ENCODE measurements around the gene MB. TPM values are rescaled to one million over a fixed set of nuclear protein-coding genes. Genes with fewer than 3 reads are reported as not detected.

MB gene
- total RNA-seq, 1 experiment from 2014 or later: 17.3 TPM

DNA sequence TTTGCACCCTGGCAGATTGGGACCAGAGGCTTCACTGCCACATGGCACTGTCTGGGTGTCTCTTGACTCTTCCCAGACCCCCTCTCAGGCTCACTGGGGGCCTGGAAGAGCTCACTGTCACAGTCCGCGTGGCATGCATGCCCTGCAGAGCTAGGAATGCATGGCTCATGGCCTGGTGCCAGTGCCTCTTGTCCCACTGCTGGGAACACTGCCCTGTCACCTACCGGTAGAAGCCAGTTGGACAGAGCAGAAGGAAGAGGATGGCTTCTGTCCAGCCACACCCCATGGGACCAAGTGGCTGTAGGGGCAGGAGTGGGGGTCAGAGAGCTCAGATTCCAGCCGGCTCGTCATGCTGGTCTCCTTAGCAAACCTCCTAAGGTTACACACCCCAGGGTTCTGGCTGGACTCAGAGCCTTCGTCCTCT lies 29.7 kb downstream of the MB start:
- in situ Hi-C loops (cut with HindIII; ENCODE audit: low pct_unique_long_range_greater_than_20kb, low sequenced_read_pairs): no loop called here
- no peaks in the 10 kb centered on the region for H3K36me3 ChIP-seq (ENCODE audit: control insufficient read depth, insufficient read depth, low read length)
- CTCF ChIA-PET: interaction anchor here (0.6 to 1.2 kb wide), 2 partner anchors 236 to 308 kb away, joined by 3 to 4 read pairs; no protein-coding TSS in a partner anchor
- no TSS peak for BruUV-seq (replicated peaks)
- TF ChIP-seq, protein P1, sequence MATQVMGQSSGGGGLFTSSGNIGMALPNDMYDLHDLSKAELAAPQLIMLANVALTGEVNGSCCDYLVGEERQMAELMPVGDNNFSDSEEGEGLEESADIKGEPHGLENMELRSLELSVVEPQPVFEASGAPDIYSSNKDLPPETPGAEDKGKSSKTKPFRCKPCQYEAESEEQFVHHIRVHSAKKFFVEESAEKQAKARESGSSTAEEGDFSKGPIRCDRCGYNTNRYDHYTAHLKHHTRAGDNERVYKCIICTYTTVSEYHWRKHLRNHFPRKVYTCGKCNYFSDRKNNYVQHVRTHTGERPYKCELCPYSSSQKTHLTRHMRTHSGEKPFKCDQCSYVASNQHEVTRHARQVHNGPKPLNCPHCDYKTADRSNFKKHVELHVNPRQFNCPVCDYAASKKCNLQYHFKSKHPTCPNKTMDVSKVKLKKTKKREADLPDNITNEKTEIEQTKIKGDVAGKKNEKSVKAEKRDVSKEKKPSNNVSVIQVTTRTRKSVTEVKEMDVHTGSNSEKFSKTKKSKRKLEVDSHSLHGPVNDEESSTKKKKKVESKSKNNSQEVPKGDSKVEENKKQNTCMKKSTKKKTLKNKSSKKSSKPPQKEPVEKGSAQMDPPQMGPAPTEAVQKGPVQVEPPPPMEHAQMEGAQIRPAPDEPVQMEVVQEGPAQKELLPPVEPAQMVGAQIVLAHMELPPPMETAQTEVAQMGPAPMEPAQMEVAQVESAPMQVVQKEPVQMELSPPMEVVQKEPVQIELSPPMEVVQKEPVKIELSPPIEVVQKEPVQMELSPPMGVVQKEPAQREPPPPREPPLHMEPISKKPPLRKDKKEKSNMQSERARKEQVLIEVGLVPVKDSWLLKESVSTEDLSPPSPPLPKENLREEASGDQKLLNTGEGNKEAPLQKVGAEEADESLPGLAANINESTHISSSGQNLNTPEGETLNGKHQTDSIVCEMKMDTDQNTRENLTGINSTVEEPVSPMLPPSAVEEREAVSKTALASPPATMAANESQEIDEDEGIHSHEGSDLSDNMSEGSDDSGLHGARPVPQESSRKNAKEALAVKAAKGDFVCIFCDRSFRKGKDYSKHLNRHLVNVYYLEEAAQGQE (IDR thresholded peaks at IDR 0.05; ENCODE audit: insufficient read depth in 1 of 2, low read depth in 2 of 2, low read length in 1 of 2): no peak
- TF ChIP-seq POLR2AphosphoS5 (IDR thresholded peaks at IDR 0.05; ENCODE audit: low read depth, low read length) (no peak), SIN3A (IDR thresholded peaks at IDR 0.05; ENCODE audit: borderline replicate concordance, insufficient read depth, low read depth, low read length) (no peak), TCF7L2 (IDR thresholded peaks at IDR 0.05; ENCODE audit: low read depth, low read length) (no peak)
- TF ChIP-seq, protein P2, sequence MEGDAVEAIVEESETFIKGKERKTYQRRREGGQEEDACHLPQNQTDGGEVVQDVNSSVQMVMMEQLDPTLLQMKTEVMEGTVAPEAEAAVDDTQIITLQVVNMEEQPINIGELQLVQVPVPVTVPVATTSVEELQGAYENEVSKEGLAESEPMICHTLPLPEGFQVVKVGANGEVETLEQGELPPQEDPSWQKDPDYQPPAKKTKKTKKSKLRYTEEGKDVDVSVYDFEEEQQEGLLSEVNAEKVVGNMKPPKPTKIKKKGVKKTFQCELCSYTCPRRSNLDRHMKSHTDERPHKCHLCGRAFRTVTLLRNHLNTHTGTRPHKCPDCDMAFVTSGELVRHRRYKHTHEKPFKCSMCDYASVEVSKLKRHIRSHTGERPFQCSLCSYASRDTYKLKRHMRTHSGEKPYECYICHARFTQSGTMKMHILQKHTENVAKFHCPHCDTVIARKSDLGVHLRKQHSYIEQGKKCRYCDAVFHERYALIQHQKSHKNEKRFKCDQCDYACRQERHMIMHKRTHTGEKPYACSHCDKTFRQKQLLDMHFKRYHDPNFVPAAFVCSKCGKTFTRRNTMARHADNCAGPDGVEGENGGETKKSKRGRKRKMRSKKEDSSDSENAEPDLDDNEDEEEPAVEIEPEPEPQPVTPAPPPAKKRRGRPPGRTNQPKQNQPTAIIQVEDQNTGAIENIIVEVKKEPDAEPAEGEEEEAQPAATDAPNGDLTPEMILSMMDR (IDR thresholded peaks at IDR 0.05): no peak
- no peaks in the 10 kb centered on the region for H3K27me3 ChIP-seq (ENCODE audit: control insufficient read depth, insufficient read depth, low read length)
- DNase-seq (ENCODE audit: low read depth, low spot score): no peak
- H3K4me1 ChIP-seq (ENCODE audit: control insufficient read depth, insufficient read depth, low read length): peaks cover 74% of the 10 kb centered on the region
- peak overlapping the region; percentile 99 for H3K27ac ChIP-seq (ENCODE audit: low read length)
- POLR2A ChIA-PET: interaction anchor here (0.6 kb wide), 1 partner anchor 190 kb away, joined by 3 read pairs; no protein-coding TSS in a partner anchor
- H3K4me3 ChIP-seq (ENCODE audit: low read depth in 2 of 2, low read length in 2 of 2): no peak overlapping the region
- ATAC-seq: 0 out of 2 replicates have a peak, but pooled peaks have one; percentile 2
- H3K9me3 ChIP-seq (ENCODE audit: control insufficient read depth, insufficient read depth, low read depth, low read length): no peaks in the 10 kb centered on the region
- intact Hi-C loops (cut with micrococcal nuclease; ENCODE audit: unreplicated experiment): loop anchor here (5.0 to 10.0 kb wide), 2 partner anchors 40 to 233 kb away; no protein-coding TSS in a partner anchor

DNA sequence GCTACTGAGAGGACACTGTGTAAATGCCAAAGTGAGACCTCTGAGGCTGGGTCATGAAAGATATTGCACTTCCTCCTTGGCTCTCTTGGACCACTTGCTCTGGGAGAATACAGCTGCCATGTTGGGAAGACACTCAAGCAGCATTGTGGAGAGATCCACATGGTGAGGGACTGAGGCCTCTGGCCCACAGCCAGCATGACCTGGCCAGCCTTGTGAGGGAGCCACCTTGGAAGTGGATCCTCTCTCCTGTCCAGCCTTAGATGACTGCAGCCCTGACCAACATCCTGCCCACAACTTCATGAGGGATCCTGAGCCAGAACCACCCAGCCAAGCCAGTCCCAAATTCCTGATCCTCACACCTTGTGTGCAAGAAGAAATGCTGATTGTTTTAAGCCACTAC lies 30.4 kb downstream of the MB start:
- Histone ChIP-seq H3K4me3 (ENCODE audit: low read depth in 2 of 2, low read length in 2 of 2) (no peak overlapping the region), H3K36me3 (ENCODE audit: control insufficient read depth, insufficient read depth, low read length) (no peaks in the 10 kb centered on the region), H3K4me1 (ENCODE audit: control insufficient read depth, insufficient read depth, low read length) (peaks cover 72% of the 10 kb centered on the region), H3K9me3 (ENCODE audit: control insufficient read depth, insufficient read depth, low read depth, low read length) (no peaks in the 10 kb centered on the region), H3K27me3 (ENCODE audit: control insufficient read depth, insufficient read depth, low read length) (no peaks in the 10 kb centered on the region), H3K27ac (ENCODE audit: low read length) (peak overlapping the region; percentile 99)
- ChIA-PET POLR2A (no interaction called here), CTCF (interaction anchor here (1.2 kb wide), 1 partner anchor 236 kb away, joined by 3 read pairs; no protein-coding TSS in a partner anchor)
- TF ChIP-seq POLR2AphosphoS5 (IDR thresholded peaks at IDR 0.05; ENCODE audit: low read depth, low read length) (no peak), TCF7L2 (IDR thresholded peaks at IDR 0.05; ENCODE audit: low read depth, low read length) (no peak), SIN3A (IDR thresholded peaks at IDR 0.05; ENCODE audit: borderline replicate concordance, insufficient read depth, low read depth, low read length) (no peak)
- TF ChIP-seq, protein P1 (IDR thresholded peaks at IDR 0.05; ENCODE audit: insufficient read depth in 1 of 2, low read depth in 2 of 2, low read length in 1 of 2): no peak
- TF ChIP-seq, protein P2 (IDR thresholded peaks at IDR 0.05): no peak
- DNase-seq (ENCODE audit: low read depth, low spot score): no peak
- no TSS peak for BruUV-seq (replicated peaks)
- intact Hi-C loops (cut with micrococcal nuclease; ENCODE audit: unreplicated experiment): loop anchor here (5.0 to 10.0 kb wide), 2 partner anchors 41 to 232 kb away; no protein-coding TSS in a partner anchor
- no peak for ATAC-seq
- in situ Hi-C loops (cut with HindIII; ENCODE audit: low pct_unique_long_range_greater_than_20kb, low sequenced_read_pairs): no loop called here
